HuH-7 (cell line): ENCODE measurements around the gene NAXE.
"Not testable (repeated sequence)": the region's sequence is repeated elsewhere in the genome, so short reads cannot be mapped to it uniquely, and the experiment has no call there.

ENCODE experiments used
- DNase-seq: peaks from one replicate; pipeline ENCODE4 v3.0.0; 2011; ENCODE audit warnings: low spot score

Gene NAXE

DNA sequence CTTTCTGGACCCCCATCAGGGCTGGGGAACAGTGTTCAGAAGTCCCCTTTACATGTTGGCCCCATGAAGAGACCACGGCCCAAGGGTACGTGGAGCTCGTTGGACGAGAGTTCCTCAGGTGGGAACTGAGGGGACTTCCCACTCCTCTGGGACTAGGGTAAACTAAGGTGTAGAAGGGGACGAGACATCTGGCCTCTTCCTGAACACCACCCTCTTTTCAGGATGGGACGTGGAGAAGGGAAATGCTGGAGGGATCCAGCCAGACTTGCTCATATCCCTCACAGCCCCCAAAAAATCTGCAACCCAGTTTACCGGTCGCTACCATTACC, 2.0 kb downstream of the NAXE start:
- no peak for DNase-seq

DNA sequence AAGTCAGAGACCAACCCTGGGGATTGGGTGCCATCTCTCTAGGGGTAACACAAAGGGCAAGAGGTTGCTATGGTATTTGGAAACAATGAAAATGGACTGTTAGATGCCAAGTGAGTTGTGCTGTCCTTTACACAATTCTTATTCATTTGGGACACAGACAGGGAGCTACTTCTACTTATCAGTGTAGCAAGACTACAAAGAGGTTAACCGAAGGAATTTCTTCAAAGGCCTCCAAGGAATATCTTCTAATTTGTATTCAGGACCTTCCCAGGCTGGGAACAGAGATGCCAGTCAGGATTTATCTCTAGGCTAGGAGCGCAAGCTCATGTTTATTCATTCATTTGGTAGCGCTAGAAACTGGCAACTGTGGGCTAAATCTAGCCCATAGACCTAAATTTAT, 2.6 kb downstream of the NAXE start:
- no peak for DNase-seq

DNA sequence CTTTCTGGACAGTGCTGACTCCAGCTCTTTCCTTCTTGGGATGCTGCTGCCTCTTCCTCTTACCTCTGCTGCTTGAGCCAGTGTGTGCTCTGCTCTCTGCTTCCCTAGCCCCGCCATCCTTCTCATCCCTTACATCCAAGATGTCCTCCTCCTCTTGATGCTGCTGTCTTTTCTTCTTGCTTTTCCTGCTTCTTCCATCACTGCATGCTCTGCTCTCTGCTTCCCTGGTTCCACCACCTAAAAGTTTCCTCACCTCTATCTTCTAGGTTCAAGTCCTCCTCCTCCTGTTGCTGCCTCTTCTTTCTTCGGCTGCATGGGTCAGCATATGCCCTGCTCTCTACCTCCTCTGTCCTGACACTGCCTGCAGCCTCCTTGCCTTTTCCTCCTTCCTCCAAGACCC, 3.4 kb downstream of the NAXE start:
- DNase-seq: no peak

DNA sequence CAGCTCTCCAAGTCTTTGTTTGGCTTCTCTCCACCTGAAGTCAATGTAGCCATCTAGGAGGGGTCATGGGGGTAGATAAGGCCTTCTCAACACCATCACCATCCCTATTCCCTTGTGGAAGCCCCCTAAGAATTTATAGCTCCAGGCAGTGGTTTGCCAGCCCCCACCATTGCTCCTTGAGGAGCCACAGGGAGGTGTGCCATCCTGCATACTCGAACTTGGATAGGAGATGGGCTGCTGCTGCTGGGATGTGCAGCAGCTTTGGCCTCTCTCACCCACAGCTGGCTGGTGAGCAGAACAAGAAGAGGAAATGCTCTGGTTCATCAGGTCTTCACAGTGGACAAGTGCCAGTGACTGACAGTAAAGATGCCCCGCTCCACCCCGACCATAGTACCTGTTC, 4.8 kb downstream of the NAXE start:
- no peak for DNase-seq

DNA sequence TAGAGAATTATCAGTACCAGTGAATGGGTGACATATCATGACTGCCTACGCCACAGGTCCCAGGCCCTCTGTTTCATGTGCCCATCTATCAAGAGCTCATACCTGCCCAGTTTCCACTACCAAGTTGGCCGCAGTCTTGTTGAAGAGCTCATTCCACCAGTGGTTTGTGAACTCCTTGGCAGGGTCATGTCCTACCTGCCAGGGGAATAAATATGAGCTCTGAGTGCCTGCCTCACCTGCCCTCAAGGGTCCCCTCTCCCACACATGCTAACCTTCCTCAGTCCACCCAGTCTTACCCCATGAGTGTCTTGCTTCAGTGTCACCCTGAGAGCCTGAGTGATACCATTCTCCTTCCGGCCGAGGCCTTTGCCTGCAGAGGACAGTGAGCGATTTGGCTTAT, 6.5 kb downstream of the NAXE start:
- no peak for DNase-seq

DNA sequence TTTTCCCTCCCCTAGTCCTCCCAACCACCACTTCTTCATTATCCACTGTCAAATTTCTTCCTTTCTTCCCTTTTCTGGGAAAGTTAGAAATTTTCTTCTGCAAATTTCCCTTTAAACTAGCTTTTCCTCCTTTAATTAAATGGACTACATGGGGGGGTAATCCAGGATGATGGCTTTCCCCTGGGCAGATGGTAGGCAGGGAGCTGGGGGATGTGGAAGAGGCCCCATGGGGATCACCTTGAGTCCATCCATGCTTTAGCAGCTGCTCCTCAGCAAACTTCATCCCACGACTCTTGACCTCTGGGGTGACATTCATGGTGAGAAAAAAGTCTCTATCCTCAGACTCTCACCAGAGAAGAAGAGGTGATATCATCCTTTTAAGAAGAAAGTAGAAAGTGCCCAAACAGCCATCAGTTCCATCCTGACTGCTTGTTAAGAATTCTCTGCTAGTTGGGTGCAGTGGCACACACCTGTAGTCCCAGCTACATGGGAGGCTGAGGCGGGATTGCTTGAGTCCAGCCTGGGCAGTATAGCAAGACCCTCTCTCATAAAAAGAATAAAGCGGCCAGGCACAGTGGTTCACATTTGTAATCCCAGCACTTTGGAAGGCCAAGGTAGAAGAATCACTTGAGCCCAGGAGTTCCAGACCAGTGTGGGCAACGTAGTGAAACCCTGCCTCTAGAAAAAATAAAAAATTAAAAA, 7.3 kb downstream of the NAXE start:
- DNase-seq: no peak

DNA sequence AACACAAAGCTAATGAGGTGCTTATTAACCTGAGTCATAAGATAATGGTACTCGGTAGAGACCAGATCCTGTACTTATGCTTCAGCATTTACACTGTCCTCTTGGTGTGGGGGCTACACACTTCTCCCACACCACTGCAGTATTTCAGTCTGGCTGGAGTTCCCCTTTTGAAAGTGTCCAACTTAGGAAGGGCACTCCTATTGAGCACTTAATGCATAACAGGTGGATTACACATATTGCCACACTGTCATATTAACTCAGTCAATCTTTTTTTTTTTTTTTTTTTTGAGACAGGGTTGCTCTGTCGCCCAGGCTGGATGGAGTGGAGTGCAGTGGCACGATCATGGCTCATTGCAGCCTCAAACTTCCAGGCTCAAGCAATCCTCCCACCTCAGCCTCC, 8.2 kb downstream of the NAXE start:
- no peak for DNase-seq

DNA sequence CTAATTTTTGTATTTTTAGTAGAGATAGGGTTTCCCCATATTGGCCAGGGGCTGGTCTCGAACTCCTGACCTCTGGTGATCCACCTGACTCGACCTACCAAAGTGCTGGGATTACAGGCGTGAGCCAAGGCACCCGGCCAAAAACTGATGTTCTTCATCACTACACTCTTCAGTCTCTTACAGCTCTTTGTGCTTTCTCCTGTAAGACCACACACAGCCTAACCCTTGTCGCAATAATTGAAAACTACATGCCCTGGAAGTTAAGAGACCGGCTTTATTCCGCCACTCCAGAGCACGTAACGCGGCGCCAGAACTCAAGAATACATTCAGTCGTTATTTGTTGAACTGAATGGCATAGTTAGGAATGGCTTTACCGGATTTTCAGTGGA, 9.2 kb downstream of the NAXE start:
- no peak for DNase-seq

DNA sequence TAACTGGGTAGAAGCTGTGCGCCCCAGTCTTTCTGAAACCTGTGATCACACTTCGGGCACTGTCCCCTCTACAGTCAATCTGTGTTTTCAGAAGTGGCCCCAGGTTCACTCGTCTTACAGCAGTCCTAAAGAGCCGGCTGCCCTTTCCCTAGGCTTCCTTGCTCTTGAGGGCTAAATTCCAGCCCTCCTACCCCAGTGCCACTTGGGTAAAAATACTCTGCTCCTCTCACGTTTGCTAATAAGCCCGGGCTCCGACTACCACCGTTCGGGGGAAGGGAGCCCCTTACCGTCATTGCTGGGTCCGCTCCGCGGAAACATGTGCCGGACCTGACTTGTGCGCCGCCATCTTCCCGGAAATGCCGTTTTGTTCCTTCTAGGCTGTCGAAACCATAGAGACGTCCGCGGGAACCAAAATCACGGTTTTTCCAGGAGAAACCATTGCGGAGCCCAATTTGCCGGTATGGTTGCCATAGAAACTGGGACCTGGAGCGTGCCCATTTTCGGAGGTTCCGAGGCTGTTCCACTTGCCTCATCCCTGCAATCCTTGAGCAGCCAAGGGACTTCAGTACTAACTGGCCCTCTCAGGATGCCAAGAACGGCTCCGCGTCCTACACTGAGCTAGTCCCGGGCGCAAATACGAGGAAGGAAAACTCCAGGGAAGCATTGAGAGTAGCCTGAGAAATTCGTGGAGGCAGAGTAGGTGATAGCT, 9.7 kb downstream of the NAXE start, which contains the start of gene GPATCH4:
GPATCH4 (minus strand) TSS at position 358 of the 709 bp plus-strand sequence.
- peak; percentile 73 for DNase-seq

DNA sequence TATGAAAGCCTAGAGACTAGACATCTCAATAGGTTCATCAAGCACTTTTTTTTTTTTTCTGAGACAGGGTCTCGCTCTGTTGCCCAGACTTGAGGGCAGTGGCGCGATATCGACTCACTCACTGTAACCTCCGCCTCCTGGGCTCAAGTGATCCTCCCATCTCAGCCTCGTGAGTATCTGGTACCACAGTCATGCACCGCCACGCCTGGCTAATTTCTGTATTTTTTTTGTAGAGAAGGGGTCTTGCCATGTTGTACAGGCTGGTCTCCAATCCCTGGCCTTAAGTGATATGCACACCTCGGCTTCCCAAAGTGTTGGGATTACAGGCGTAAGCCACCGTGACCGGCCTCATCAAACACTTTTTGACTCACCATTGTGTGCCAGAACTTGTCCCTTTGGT, 10.3 kb downstream of the NAXE start:
- no peak for DNase-seq

DNA sequence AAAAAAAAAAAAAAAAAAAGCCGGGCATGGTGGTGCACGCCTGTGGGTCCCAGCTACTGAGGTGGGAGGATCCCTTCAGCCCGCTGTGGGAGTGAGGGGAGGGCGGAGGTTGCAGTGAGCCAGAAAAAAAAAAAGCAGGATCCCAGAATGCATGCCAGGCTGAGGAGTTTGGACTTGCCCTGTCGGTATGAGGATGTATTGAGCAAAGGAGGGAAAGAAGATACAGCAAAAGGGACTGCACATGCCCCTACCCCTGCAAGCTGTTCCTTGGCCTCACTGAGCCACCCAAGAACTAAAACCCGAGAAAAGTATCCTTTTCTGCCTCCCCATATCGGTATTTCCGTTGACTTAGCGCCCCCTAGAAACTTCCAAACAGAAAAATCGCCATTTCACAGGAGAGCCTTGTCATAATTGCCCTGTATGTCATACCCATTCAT, 11.0 kb downstream of the NAXE start:
- DNase-seq: no peak

DNA sequence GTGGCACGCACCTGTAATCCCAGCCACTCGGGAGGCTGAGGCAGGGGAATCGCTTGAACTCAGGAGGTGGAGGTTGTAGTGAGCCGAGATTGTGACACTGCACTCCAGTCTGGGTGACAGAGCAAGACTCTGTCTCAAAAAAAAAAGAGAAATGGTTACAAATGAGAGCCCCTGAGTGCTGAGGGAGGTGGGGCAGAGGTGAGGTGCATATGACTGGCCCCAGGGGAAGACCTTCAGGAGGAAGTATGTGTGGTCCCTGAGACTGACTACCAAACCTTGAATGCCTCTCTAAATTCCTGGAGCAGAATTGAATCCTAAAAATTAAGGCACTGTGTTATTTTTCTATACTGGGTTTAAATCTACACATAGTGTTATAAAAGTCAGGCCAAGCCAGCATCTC, 15.8 kb downstream of the NAXE start:
- not testable (repeated sequence) for DNase-seq

DNA sequence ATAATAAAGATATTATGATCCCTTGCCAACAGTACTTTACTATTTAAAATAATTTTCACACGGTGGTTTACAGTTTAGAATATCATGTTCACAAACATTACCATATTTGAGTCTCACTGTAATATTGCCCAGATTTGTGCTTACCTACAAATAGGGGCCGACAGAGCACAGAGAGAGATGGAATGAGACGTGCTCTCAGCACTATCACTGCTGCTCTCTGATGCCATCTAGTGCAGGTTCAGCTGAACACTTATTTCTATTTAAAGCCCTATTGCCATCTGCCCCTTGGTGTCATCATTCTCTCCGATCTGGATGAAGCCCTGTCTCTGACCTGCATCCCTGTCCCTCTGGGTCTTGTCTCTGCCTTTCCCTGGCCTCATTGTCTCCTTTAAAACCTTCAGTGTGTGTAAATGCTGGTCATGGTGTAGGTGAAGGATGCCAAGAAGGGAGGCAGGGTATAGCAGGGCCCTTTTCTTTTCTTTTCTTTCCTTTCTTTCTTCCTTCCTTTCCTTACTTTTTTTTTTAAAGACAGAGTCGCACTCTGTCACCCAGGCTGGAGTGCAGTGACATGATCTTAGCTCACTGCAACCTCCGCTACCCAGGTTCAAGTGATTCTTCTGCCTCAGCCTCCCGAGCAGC, 16.6 kb downstream of the NAXE start:
- peak; percentile 45 for DNase-seq

DNA sequence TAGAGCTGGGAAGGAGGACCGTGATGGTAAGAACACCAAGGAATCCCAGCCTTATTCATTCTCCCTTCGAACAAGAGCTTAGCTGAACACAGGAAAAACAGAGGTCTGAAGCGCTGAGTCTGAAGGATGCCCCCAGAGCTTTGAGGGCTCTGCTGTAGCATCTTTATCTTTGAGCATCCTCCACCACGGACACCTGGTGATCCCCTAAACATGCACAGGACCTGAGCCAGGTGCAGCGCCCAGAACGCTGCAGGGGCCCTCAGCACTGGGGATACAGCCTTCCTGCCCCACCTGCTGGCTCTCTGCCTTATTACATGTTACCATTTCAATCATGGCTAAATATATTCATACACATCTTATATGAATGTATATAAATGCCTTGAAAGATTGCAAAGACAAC, 17.4 kb downstream of the NAXE start:
- DNase-seq: peak; percentile 48

DNA sequence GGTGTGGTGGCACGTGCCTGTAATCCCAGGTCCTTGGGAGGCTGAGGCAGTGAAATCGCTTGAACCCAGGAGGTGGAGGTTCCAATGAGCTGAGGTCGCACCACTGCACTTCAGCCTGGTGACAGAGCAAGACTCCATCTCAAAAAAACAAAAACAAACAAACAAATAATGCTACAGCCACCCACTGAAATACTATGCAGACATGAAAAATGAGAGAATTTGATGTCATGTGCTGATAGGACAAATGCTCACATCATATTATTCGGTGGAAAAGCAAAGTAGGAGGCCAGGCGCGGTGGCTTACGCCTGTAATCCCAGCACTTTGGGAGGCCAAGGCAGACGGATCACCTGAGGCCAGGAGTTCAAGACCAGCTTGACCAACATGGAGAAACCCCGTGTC, 18.5 kb downstream of the NAXE start:
- not testable (repeated sequence) for DNase-seq

DNA sequence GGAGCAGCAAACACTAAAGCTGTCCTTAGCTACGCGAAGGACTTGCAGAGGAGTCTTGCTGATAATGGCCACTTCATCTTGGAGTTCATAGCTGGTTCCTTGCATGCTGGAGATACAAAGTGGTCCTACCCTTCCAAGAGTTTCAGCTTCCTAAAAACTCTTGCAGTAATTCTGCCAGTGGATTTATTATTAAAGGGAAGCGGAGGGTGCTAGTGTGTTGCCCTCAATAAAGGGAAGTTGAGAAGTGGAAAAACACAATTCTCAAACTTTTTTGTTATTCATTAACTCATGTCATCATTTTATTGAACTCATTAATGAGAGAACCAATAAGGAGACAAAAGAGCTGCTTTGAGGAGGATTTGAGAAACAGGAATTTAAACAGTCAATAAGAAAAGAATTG, 21.1 kb downstream of the NAXE start:
- DNase-seq: no peak

DNA sequence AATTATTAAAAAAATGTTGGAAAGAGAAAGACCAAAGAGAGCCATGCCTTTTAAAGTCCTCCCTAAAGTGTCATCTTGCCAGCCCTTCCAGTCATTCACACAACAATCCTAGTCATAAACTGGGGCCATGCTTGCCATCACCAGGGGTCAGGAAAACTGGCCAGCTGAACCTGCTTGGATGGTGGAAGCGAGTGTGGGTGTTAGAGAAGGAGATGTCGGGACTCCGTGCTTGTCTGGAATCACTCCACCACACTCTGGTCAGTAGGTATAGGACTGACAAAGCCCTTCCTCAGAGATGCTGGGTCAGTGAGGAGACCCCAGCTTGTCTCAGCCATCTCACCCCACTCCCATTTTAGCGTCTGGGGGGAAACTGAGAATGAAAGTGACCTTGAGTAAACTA, 24.4 kb downstream of the NAXE start:
- DNase-seq: no peak

DNA sequence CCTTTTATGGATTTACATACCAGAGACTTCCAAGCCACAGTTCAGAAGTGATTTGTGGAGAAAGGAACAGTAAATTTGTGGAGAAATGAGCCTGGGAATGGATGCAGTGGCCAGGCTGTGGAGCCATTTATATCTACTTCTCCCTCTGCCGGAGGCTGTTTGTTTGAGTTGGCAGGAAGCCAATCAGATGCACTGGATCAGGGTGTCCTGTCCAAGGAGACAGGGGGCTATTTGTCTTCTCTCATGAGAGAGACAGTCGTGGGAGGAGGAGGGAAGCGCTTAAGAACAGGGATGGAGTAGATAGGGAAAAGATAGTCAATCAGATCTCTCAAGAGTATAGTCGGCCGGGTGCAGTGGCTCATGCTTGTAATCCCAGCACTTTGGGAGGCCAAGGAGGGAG, 24.9 kb downstream of the NAXE start:
- peak; percentile 73 for DNase-seq

DNA sequence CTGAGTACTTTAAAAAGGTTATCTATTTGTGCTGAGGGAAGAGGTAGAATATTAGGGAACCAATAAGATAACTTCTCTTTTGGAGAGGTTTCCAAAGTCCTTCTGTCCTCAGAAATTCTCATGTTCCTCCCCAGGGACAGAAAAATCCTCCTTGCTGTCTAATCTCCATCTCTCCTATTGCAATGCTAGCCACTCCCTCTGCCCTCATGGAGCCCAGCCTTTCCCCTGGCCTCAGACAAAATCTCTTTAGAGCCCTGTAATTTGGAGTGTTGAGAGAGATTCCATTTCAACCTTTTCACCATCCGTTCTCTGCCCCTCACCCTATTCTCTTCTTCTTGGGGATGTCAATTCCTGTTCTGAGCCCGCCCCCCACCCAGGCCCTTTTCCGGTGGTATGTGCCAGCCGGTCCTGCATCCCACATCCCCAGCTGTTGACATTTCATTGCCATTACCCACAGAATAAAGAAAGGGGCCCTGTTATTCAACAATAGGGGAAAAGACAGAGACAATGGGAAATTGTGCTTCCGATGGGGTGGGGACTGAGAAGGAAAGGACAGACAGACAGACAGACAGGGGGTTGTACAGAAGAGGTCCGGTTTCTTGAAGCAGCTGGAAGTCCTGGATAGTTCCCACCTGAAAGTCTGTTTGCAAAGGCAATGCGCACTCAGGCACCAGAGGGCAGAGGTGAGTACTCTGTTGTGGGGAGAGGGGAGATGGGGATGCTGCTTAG, 27.4 kb downstream of the NAXE start, which contains the start of gene HAPLN2:
HAPLN2 (plus strand) TSS at position 563 of the 729 bp plus-strand sequence. CDS start 4,076 bp downstream, outside the sequence.
- DNase-seq: peak; percentile 67

DNA sequence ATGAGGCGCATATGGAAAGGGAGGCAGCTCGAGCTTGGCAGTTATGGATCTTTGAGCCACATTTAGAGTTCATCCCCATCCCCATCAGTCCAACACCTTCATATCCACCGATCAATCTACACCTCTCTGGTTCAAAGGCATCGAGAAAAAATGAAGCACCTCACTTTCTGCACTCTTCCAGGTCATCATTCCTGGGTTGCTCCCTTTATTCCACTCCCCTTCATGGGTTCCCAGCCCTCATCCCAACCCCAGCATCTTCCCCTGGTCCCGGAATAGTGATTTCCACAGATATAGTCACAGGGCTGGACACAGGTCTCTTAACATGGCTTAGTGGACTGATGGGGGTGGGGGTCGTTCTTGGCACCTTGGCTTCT, 28.0 kb downstream of the NAXE start:
- no peak for DNase-seq

DNA sequence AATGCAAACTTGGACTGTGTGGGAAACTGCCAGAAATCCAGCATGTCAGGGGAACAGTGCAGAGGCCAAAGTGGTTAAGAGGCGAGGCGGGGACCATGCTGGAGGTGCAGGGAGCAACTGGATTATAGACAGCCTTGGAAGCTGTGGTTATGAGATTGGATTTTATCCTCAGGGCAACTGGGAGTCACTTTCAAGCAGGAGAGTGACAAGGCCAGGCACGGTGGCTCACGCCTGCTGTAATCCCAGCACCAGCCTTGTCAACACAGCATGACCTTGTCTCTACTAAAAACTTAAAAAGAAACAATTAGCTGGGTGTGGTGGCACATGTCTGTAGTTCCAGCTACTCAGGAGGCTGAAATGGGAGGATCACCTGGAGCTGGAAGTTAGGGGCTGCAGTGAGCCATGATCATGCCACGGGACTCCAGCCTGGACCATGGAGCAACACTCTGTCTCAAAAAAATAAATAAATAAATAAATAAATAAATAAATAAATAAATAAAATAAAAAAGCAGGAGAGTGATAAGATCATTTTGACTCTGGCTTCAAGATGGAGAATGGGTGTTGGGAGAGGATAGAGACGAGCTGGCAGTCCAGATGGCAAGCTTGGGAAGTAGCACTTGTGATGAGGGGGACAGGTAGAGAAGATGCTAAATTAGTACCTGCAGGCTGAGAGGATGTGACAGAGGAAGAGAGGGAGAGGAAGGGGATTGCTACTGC, 31.2 kb downstream of the NAXE start:
- no peak for DNase-seq
